GM12878 (cell line): ENCODE measurements around the gene FHL1. TPM values are rescaled to one million over a fixed set of nuclear protein-coding genes. Genes with fewer than 3 reads are reported as not detected.

ENCODE experiments used
- ATAC-seq: fragments of 200-7000 bp; cut with Tn5 transposase; 3 replicates; pipeline ENCODE4 v1.9.1; 2020; ENCODE audit warnings: mild to moderate bottlenecking, moderate library complexity
- BruUV-seq: library from RNA; stranded (reverse); fragments of 400-500 nt; replicated peaks from 2 replicates; lab custom pipeline; 2021; lab: Mats Ljungman, UMichigan
- CTCF ChIA-PET: fragments of 300-600 bp; sonication (Branson Sonifier 250); formaldehyde crosslinking; extraction: SDS; loops from one replicate; lab custom pipeline; 2021; ENCODE audit warnings: inconsistent platforms; lab: Yijun Ruan, JAX
- POLR2A ChIA-PET: fragments of 350-600 bp; formaldehyde crosslinking; extraction: SDS; loops from one replicate; lab custom pipeline; 2021; ENCODE audit warnings: inconsistent platforms; lab: Charles Lee
- RAD21 ChIA-PET: fragments of 300-600 bp; sonication (Branson Sonifier 250); formaldehyde crosslinking; loops from one replicate; lab custom pipeline; 2023; ENCODE audit warnings: antibody characterized with exemption; ENCODE audit not compliant: unreplicated experiment; lab: Charles Lee
- SMC1A ChIA-PET: fragments of 300-600 bp; sonication (Branson Sonifier 250); formaldehyde crosslinking; loops from one replicate; lab custom pipeline; 2023; ENCODE audit not compliant: unreplicated experiment, uncharacterized antibody; lab: Charles Lee
- DNase-seq: peaks from one replicate; pipeline ENCODE4 v3.0.0-alpha.2; 2011; ENCODE audit warnings: low read depth, low spot score
- FAIRE-seq: peaks from 3 replicates; lab custom pipeline; 2011; peaks lifted over from hg19 to GRCh38; lab: Jason Lieb, UNC
- H2AFZ ChIP-seq: 2 replicates; pipeline ENCODE4 v1.6.0; 2011; ENCODE audit warnings: low read depth, low read length, control low read depth; ENCODE audit not compliant: control insufficient read depth
- H3K27ac ChIP-seq: 2 replicates; pipeline ENCODE4 v1.5.1; 2011; ENCODE audit warnings: control low read depth; ENCODE audit not compliant: control insufficient read depth, insufficient read depth
- H3K27me3 ChIP-seq, 2 experiments: replicated peaks in 1 of 2; 2 replicates each; pipeline versions ENCODE4 v1.6.0 to v1.6.1; 2011; ENCODE audit warnings: low read length in 1 of 2; ENCODE audit not compliant: control insufficient read depth in 2 of 2, insufficient read depth in 2 of 2
- H3K36me3 ChIP-seq, 2 experiments: 2 replicates each; pipeline ENCODE4 v1.5.1; 2011; ENCODE audit warnings: low read length in 1 of 2; ENCODE audit not compliant: control insufficient read depth in 2 of 2, insufficient read depth in 2 of 2
- H3K4me1 ChIP-seq: 2 replicates; pipeline ENCODE4 v1.6.1; 2011; ENCODE audit warnings: mild to moderate bottlenecking, low read length, moderate library complexity, mixed read lengths; ENCODE audit not compliant: control insufficient read depth, insufficient read depth
- H3K4me2 ChIP-seq: 2 replicates; pipeline ENCODE4 v1.6.0; 2011; ENCODE audit warnings: control low read depth; ENCODE audit not compliant: control insufficient read depth, insufficient read depth
- H3K4me3 ChIP-seq: fragments of 200-600 bp; sonication (generic); 2 replicates; pipeline ENCODE4 v1.5.1; 2016
- H3K79me2 ChIP-seq: 2 replicates; pipeline ENCODE4 v1.6.0; 2011; ENCODE audit warnings: low read length; ENCODE audit not compliant: control insufficient read depth, insufficient read depth
- H3K9ac ChIP-seq: 2 replicates; pipeline ENCODE4 v1.8.0; 2011; ENCODE audit warnings: low read length, control low read depth, mixed read lengths; ENCODE audit not compliant: control insufficient read depth, insufficient read depth
- H3K9me3 ChIP-seq: replicated peaks from 3 replicates; pipeline ENCODE4 v1.5.1; 2011; ENCODE audit warnings: mild to moderate bottlenecking, low read length; ENCODE audit not compliant: control insufficient read depth, insufficient read depth
- H4K20me1 ChIP-seq: 2 replicates; pipeline ENCODE4 v1.6.0; 2011; ENCODE audit not compliant: control insufficient read depth, insufficient read depth
- EP300 ChIP-seq, 2 experiments: fragments of 150-350 bp in 1 of 2; IDR thresholded peaks; 2 replicates each; pipeline ENCODE4 v1.6.1; 2011 to 2012; ENCODE audit warnings: low read depth in 2 of 2, low read length in 2 of 2, borderline replicate concordance in 1 of 2, improper control_type of control experiment in 1 of 2, inconsistent platforms in 1 of 2; ENCODE audit not compliant: control insufficient read depth in 1 of 2
- ESRRA ChIP-seq: IDR thresholded peaks from 2 replicates; pipeline ENCODE4 v1.6.1; 2012; ENCODE audit warnings: mild to moderate bottlenecking, low read length, improper control_type of control experiment
- ETV6 ChIP-seq, 2 experiments: fragments of 450-650 bp in 1 of 2; IDR thresholded peaks in 1 of 2; conservative IDR thresholded peaks in 1 of 2; 2 replicates each; pipeline ENCODE4 v1.6.1; 2014; ENCODE audit warnings: antibody characterized with exemption in 1 of 2, borderline replicate concordance in 1 of 2, low read depth in 1 of 2, mild to moderate bottlenecking in 1 of 2, moderate library complexity in 1 of 2
- FOS ChIP-seq: IDR thresholded peaks from 3 replicates; pipeline ENCODE4 v1.6.1; 2011; ENCODE audit warnings: borderline replicate concordance; ENCODE audit not compliant: insufficient read length; ENCODE audit errors: extremely low read depth
- MTA2 ChIP-seq: fragments of 450-650 bp; IDR thresholded peaks from 2 replicates; pipeline ENCODE4 v1.6.1; 2016; ENCODE audit warnings: low read depth, mild to moderate bottlenecking, moderate library complexity
- NFIC ChIP-seq: IDR thresholded peaks from 2 replicates; pipeline ENCODE4 v1.6.1; 2012; ENCODE audit warnings: low read depth, mild to moderate bottlenecking, inconsistent platforms, low read length, moderate library complexity
- RBBP5 ChIP-seq: fragments of 200-600 bp; sonication (generic); conservative IDR thresholded peaks from 2 replicates; pipeline ENCODE4 v1.6.1; 2016
- RCOR1 ChIP-seq: conservative IDR thresholded peaks from 2 replicates; pipeline ENCODE4 v1.6.1; 2012; ENCODE audit warnings: low read depth, low read length, improper control_type of control experiment
- SMC3 ChIP-seq: IDR thresholded peaks from 2 replicates; pipeline ENCODE4 v1.6.1; 2011; ENCODE audit warnings: low read length, improper control_type of control experiment, borderline replicate concordance
- SUPT20H ChIP-seq: IDR thresholded peaks from 2 replicates; pipeline ENCODE4 v1.6.1; 2011; ENCODE audit warnings: low read depth, mild to moderate bottlenecking, low read length, moderate library complexity, borderline replicate concordance; ENCODE audit not compliant: control insufficient read depth
- TCF7 ChIP-seq: IDR thresholded peaks from 2 replicates; pipeline ENCODE4 v1.6.1; 2014; ENCODE audit warnings: antibody characterized with exemption, borderline replicate concordance
- YBX1 ChIP-seq: fragments of 450-650 bp; IDR thresholded peaks from 2 replicates; pipeline ENCODE4 v1.6.1; 2016; ENCODE audit warnings: antibody characterized with exemption
- ZNF24 ChIP-seq: fragments of 450-650 bp; IDR thresholded peaks from 2 replicates; pipeline ENCODE4 v1.6.1; 2017; ENCODE audit warnings: antibody characterized with exemption, mild to moderate bottlenecking
- ZNF687 ChIP-seq: fragments of 450-650 bp; IDR thresholded peaks from 2 replicates; pipeline ENCODE4 v1.6.1; 2017; ENCODE audit warnings: mild to moderate bottlenecking, moderate library complexity
- WGBS: methylation state at CpG from one replicate; pipeline ENCODE4 v1.1.6; 2016; ENCODE audit warnings: low lambda C conversion rate; ENCODE audit not compliant: insufficient replicate concordance, insufficient coverage; ENCODE audit errors: missing lambda C conversion rate; 5-methylcytosine and 5-hydroxymethylcytosine counted together
- in situ Hi-C: fragments of 300-500 bp; cut with MboI; formaldehyde crosslinking; loops from 9 replicates; pipeline ENCODE4 v1.14.3; 2018; ENCODE audit warnings: mixed read lengths
- intact Hi-C: fragments of 100-400 bp; cut with micrococcal nuclease; formaldehyde crosslinking; loops from one replicate; pipeline ENCODE4 v1.14.2; 2022; ENCODE audit not compliant: unreplicated experiment
- polyA plus RNA-seq, 11 experiments: library from polyadenylated mRNA; depleted of rRNA in 4 of 11; unstranded in 6 of 11; stranded (reverse) in 5 of 11; fragments of >200 nt; fragmentation: Nextera tagmentation in 4 of 11; fragmentation: Illumina TruSeq in 1 of 11; extraction: Ambion mirVana in 4 of 11; extraction: Trizol in 1 of 11; gene quantifications; 1 replicate in 1 of 11; 2 replicates in 10 of 11; pipeline versions ENCODE4 v1.2.1 to v1.2.3, GENCODE V29; 2011 to 2016; ENCODE audit warnings: inconsistent platforms in 2 of 11, missing spikeins in 2 of 11, low read depth in 1 of 11
- total RNA-seq, 4 experiments: library from RNA; depleted of rRNA in 3 of 4; stranded (reverse); fragments of >200 nt in 3 of 4; fragmentation: Illumina TruSeq in 1 of 4; extraction: Trizol in 1 of 4; gene quantifications; 2 replicates each; pipeline versions ENCODE4 v1.2.1 to v1.2.3, GENCODE V29; 2013 to 2021

The FHL1 gene
- total and polyA plus RNA-seq, 10 of the 15 experiments (the other 5 are each of a cell fraction or from before 2014, with no cell fraction given) = 0.13 to 0.59 (median 0.34) TPM; not detected in 1

- Histone ChIP-seq H3K4me3 (no peak overlapping the region), H3K79me2 (no peaks in the 10 kb centered on the region), H2AFZ (no peak overlapping the region), H3K4me2 (no peak overlapping the region), H3K27me3 (no peaks in the 10 kb centered on the region), H3K4me1 (no peaks in the 10 kb centered on the region), H3K36me3 (no peaks in the 10 kb centered on the region), H3K9me3 (no peaks in the 10 kb centered on the region), H4K20me1 (no peaks in the 10 kb centered on the region), H3K9ac (no peak overlapping the region), H3K27ac (no peak overlapping the region)
- TF ChIP-seq SMC3 = no peak
- no peak for TF ChIP-seq YBX1
- TF ChIP-seq RBBP5 = no peak
- 45% methylated on average over 1 of the region's 1 CpG for WGBS
- ChIA-PET RAD21 (no interaction called here), SMC1A (no interaction called here), POLR2A (no interaction called here), CTCF (no interaction called here)
- no peak for ATAC-seq
- FAIRE-seq = no peak
- intact Hi-C loops = no loop called here
- BruUV-seq = no TSS peak
- in situ Hi-C loops = no loop called here
- no peak for DNase-seq
These were observed 111.6 kb downstream of the FHL1 start for GRCh38 chrX:136258951-136259350.

- Histone ChIP-seq H2AFZ (no peak overlapping the region), H3K4me2 (no peak overlapping the region), H3K9ac (no peak overlapping the region), H3K9me3 (no peaks in the 10 kb centered on the region), H3K36me3 (no peaks in the 10 kb centered on the region), H3K27me3 (no peaks in the 10 kb centered on the region), H3K4me3 (no peak overlapping the region), H3K27ac (no peak overlapping the region), H3K4me1 (no peaks in the 10 kb centered on the region), H4K20me1 (no peaks in the 10 kb centered on the region), H3K79me2 (no peaks in the 10 kb centered on the region)
- 26% methylated on average over 4 of the region's 4 CpGs for WGBS
- FAIRE-seq (no peak), DNase-seq (no peak), ATAC-seq (no peak)
- ChIA-PET CTCF (no interaction called here), SMC1A (no interaction called here), POLR2A (no interaction called here), RAD21 (no interaction called here)
- in situ Hi-C loops = no loop called here
- TF ChIP-seq NFIC (no peak), ETV6 (conservative IDR thresholded peaks at IDR 0.05 in 1 of 2, IDR thresholded peaks at IDR 0.05 in 1 of 2; ENCODE audit: borderline replicate concordance in 1 of 2, low read depth in 1 of 2) (no peak), EP300 (IDR thresholded peaks at IDR 0.05; ENCODE audit: borderline replicate concordance in 1 of 2, control insufficient read depth in 1 of 2, low read depth in 2 of 2, low read length in 2 of 2) (no peak), MTA2 (no peak), ESRRA (no peak), SUPT20H (no peak), FOS (no peak), ZNF687 (no peak), ZNF24 (no peak), TCF7 (no peak), RCOR1 (no peak)
- BruUV-seq = no TSS peak
- intact Hi-C loops = no loop called here
These were observed 112.2 kb downstream of the FHL1 start for GRCh38 chrX:136259543-136259942.
